ENCODE data around the gene IFTAP.

Gene IFTAP

GRCh38 chr11:36564376-36565030, 29.8 kb upstream of the IFTAP start:
- no peaks in the 10 kb centered on the region for H3K36me3 Mint-ChIP-seq (ENCODE audit: low read depth)
- H3K9me3 Mint-ChIP-seq = peaks cover 3% of the 10 kb centered on the region
- peak; percentile 70 for TF ChIP-seq CTCF (IDR thresholded peaks at IDR 0.05)
- peaks cover 25% of the 10 kb centered on the region for H3K27me3 Mint-ChIP-seq (ENCODE audit: low read depth, poor library complexity)
- peak overlapping the region; percentile 84 for H3K4me3 Mint-ChIP-seq
- no peak overlapping the region for H3K27ac Mint-ChIP-seq
- peaks cover 10% of the 10 kb centered on the region for H3K4me1 Mint-ChIP-seq
- peak; percentile 50 for DNase-seq

- no peak for TF ChIP-seq CTCF (IDR thresholded peaks at IDR 0.05)
- no peak for DNase-seq
- H3K4me3 Mint-ChIP-seq = peak overlapping the region; percentile 84
These were observed 29.2 kb upstream of the IFTAP start for GRCh38 chr11:36565031-36565610.

GRCh38 chr11:36566407-36567053, 27.8 kb upstream of the IFTAP start:
- TF ChIP-seq CTCF (IDR thresholded peaks at IDR 0.05) = no peak
- Mint-ChIP-seq H3K27ac (no peak overlapping the region), H3K4me1 (peaks cover 10% of the 10 kb centered on the region), H3K9me3 (no peaks in the 10 kb centered on the region), H3K36me3 (ENCODE audit: low read depth) (no peaks in the 10 kb centered on the region), H3K4me3 (no peak overlapping the region), H3K27me3 (ENCODE audit: low read depth, poor library complexity) (peaks cover 29% of the 10 kb centered on the region)
- DNase-seq = no peak

More at GRCh38 chr11:36565031-36565610, 29.2 kb upstream of the IFTAP start:
- H3K27ac Mint-ChIP-seq = no peak overlapping the region
- peaks cover 27% of the 10 kb centered on the region for H3K27me3 Mint-ChIP-seq (ENCODE audit: low read depth, poor library complexity)
- peaks cover 10% of the 10 kb centered on the region for H3K4me1 Mint-ChIP-seq
- H3K9me3 Mint-ChIP-seq = no peaks in the 10 kb centered on the region
- H3K36me3 Mint-ChIP-seq (ENCODE audit: low read depth) = no peaks in the 10 kb centered on the region

- Mint-ChIP-seq H3K36me3 (ENCODE audit: low read depth) (no peaks in the 10 kb centered on the region), H3K4me3 (no peak within 1 kb of the TSS), H3K4me1 (peaks cover 17% of the 10 kb centered on the region), H3K27ac (no peak within 1 kb of the TSS), H3K9me3 (no peaks in the 10 kb centered on the region), H3K27me3 (ENCODE audit: low read depth, poor library complexity) (peaks cover 30% of the 10 kb centered on the region)
- no peak for DNase-seq
- TF ChIP-seq CTCF (IDR thresholded peaks at IDR 0.05) = no peak
These were observed 26.6 kb upstream of the IFTAP start, which contains the start of gene RAG1 for GRCh38 chr11:36567694-36568093. TSS of gene RAG1 (plus strand) at chr11:36568007. CDS start at chr11:36573305, 5,298 bp downstream.

GRCh38 chr11:36569095-36569494, 25.2 kb upstream of the IFTAP start:
- DNase-seq = no peak
- no peak for TF ChIP-seq CTCF (IDR thresholded peaks at IDR 0.05)
- peaks cover 13% of the 10 kb centered on the region for H3K4me1 Mint-ChIP-seq
- no peaks in the 10 kb centered on the region for H3K36me3 Mint-ChIP-seq (ENCODE audit: low read depth)
- no peaks in the 10 kb centered on the region for H3K9me3 Mint-ChIP-seq
- no peak overlapping the region for H3K4me3 Mint-ChIP-seq
- H3K27me3 Mint-ChIP-seq (ENCODE audit: low read depth, poor library complexity) = peaks cover 30% of the 10 kb centered on the region
- H3K27ac Mint-ChIP-seq = no peak overlapping the region

Data from nephron progenitor cell (in vitro differentiated cells).